Testis (tissue), 3 donors: ENCODE results near the gene FBXO48. TPM values are rescaled to one million over a fixed set of nuclear protein-coding genes. Genes with fewer than 3 reads are reported as not detected.

ENCODE experiments used
- DNase-seq: peaks from one replicate; pipeline ENCODE4 v3.0.0-alpha.2; 2019
- H3K27ac ChIP-seq, 2 donors: fragments of 200-600 bp; sonication (generic); one replicate each; pipeline ENCODE4 v1.5.1; 2019
- H3K27me3 ChIP-seq: fragments of 200-600 bp; sonication (generic); one replicate; pipeline ENCODE4 v1.5.1; 2019
- H3K36me3 ChIP-seq: fragments of 200-600 bp; sonication (generic); one replicate; pipeline ENCODE4 v1.5.1; 2017; ENCODE audit warnings: low read depth; ENCODE audit errors: missing control alignments
- H3K4me1 ChIP-seq: fragments of 200-600 bp; sonication (generic); one replicate; pipeline ENCODE4 v1.5.1; 2019
- H3K4me3 ChIP-seq, 2 donors: fragments of 200-600 bp; sonication (generic); one replicate each; pipeline ENCODE4 v1.5.1; 2017 to 2019
- H3K9me3 ChIP-seq: fragments of 200-600 bp; sonication (generic); one replicate; pipeline ENCODE4 v1.5.1; 2017
- POLR2A ChIP-seq: fragments of 450-650 bp; IDR thresholded peaks from one replicate; pipeline ENCODE4 v1.6.1; 2017; ENCODE audit warnings: antibody characterized with exemption, mild to moderate bottlenecking, moderate library complexity
- WGBS, 2 donors: methylation state at CpG; one replicate each; pipeline ENCODE4 v1.1.5; 2018; 5-methylcytosine and 5-hydroxymethylcytosine counted together
- intact Hi-C: fragments of 100-400 bp; cut with DNase I; formaldehyde crosslinking; loops from one replicate; pipeline ENCODE4 v1.15.1; 2023; ENCODE audit warnings: low total_unique reads
- polyA plus RNA-seq: library from polyadenylated mRNA; stranded (reverse); fragments of 350-450 nt; fragmentation: Illumina TruSeq; extraction: RNeasy Lipid Tissue Mini Kit (QIAGEN cat#74804); gene quantifications from one replicate; pipeline ENCODE4 v1.2.3, GENCODE V29; 2014; ENCODE audit warnings: low read depth, low replicate concordance; ENCODE audit not compliant: insufficient read depth
- total RNA-seq, 2 donors: library from RNA; depleted of rRNA; stranded (reverse); fragments of >200 nt; gene quantifications; one replicate each; pipeline ENCODE4 v1.2.3, GENCODE V29; 2016
- TF ChIP-seq, protein P1 (sequence below), 3 experiments: fragments of 450-650 bp in 2 of 3; fragments of 200-600 bp in 1 of 3; sonication (generic) in 1 of 3; IDR thresholded peaks; one replicate each; pipeline ENCODE4 v1.5.1; 2016 to 2019; ENCODE audit warnings: antibody characterized with exemption in 3 of 3, mild to moderate bottlenecking in 2 of 3, moderate library complexity in 1 of 3

FBXO48 gene
- total and polyA plus RNA-seq, 3 donors from 2014 or later, result 1.2 to 2.4 (median 1.7) TPM

GRCh38 chr2:68483011-68483410, 15.9 kb upstream of the FBXO48 start:
- Histone ChIP-seq H3K36me3 (no peaks in the 10 kb centered on the region), H3K4me1 (no peaks in the 10 kb centered on the region), H3K27me3 (no peaks in the 10 kb centered on the region), H3K9me3 (no peaks in the 10 kb centered on the region), H3K4me3 (no peak overlapping the region), H3K27ac (no peak overlapping the region)
- intact Hi-C loops, result no loop called here
- WGBS, 2 donors, result 81 to 88% methylated on average over 3 of the region's 3 CpGs
- no peak for DNase-seq
- TF ChIP-seq POLR2A, result no peak
- TF ChIP-seq, protein P1, sequence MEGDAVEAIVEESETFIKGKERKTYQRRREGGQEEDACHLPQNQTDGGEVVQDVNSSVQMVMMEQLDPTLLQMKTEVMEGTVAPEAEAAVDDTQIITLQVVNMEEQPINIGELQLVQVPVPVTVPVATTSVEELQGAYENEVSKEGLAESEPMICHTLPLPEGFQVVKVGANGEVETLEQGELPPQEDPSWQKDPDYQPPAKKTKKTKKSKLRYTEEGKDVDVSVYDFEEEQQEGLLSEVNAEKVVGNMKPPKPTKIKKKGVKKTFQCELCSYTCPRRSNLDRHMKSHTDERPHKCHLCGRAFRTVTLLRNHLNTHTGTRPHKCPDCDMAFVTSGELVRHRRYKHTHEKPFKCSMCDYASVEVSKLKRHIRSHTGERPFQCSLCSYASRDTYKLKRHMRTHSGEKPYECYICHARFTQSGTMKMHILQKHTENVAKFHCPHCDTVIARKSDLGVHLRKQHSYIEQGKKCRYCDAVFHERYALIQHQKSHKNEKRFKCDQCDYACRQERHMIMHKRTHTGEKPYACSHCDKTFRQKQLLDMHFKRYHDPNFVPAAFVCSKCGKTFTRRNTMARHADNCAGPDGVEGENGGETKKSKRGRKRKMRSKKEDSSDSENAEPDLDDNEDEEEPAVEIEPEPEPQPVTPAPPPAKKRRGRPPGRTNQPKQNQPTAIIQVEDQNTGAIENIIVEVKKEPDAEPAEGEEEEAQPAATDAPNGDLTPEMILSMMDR (IDR thresholded peaks at IDR 0.05), result no peak

- DNase-seq, result no peak
- Histone ChIP-seq H3K4me3 (no peak overlapping the region), H3K27ac (no peak overlapping the region), H3K4me1 (no peaks in the 10 kb centered on the region), H3K36me3 (no peaks in the 10 kb centered on the region), H3K9me3 (no peaks in the 10 kb centered on the region), H3K27me3 (no peaks in the 10 kb centered on the region)
- 96 to 100% methylated on average over 1 to 2 of the region's 2 CpGs for WGBS, 2 donors
- TF ChIP-seq, protein P1 (IDR thresholded peaks at IDR 0.05), result no peak
- TF ChIP-seq POLR2A, result no peak
- intact Hi-C loops, result no loop called here
These were observed 15.3 kb upstream of the FBXO48 start for GRCh38 chr2:68482296-68482820.

- H3K4me3 ChIP-seq, result no peak overlapping the region
- intact Hi-C loops, result no loop called here
- no peak for DNase-seq
- no peaks in the 10 kb centered on the region for H3K27me3 ChIP-seq
- no peak overlapping the region for H3K27ac ChIP-seq
- TF ChIP-seq, protein P1 (IDR thresholded peaks at IDR 0.05), result no peak
- no peak for TF ChIP-seq POLR2A
- WGBS, 2 donors, result 100% methylated on average over 1 of the region's 1 CpG
- no peaks in the 10 kb centered on the region for H3K4me1 ChIP-seq
- H3K36me3 ChIP-seq, result no peaks in the 10 kb centered on the region
- H3K9me3 ChIP-seq, result no peaks in the 10 kb centered on the region
These were observed 11.6 kb upstream of the FBXO48 start for GRCh38 chr2:68478688-68479087.

GRCh38 chr2:68476454-68476853, 9.4 kb upstream of the FBXO48 start:
- Histone ChIP-seq H3K4me1 (no peaks in the 10 kb centered on the region), H3K9me3 (no peaks in the 10 kb centered on the region), H3K4me3 (no peak overlapping the region), H3K27ac (no peak overlapping the region), H3K27me3 (no peaks in the 10 kb centered on the region), H3K36me3 (no peaks in the 10 kb centered on the region)
- TF ChIP-seq, protein P1 (IDR thresholded peaks at IDR 0.05), result no peak
- no peak for TF ChIP-seq POLR2A
- DNase-seq, result no peak
- intact Hi-C loops, result no loop called here
- 93% methylated on average over 1 of the region's 1 CpG for WGBS, 2 donors

GRCh38 chr2:68475576-68475975, 8.5 kb upstream of the FBXO48 start:
- Histone ChIP-seq H3K9me3 (no peaks in the 10 kb centered on the region), H3K27ac (no peak overlapping the region), H3K4me1 (no peaks in the 10 kb centered on the region), H3K27me3 (no peaks in the 10 kb centered on the region), H3K4me3 (no peak overlapping the region), H3K36me3 (no peaks in the 10 kb centered on the region)
- WGBS, 2 donors, result 79 to 86% methylated on average over 2 of the region's 2 CpGs
- intact Hi-C loops, result no loop called here
- DNase-seq, result no peak
- TF ChIP-seq, protein P1 (IDR thresholded peaks at IDR 0.05), result no peak
- TF ChIP-seq POLR2A, result no peak
